HepG2 (cell line): Measurements from ENCODE around the gene PPP1R13B. TPM values are rescaled to one million over a fixed set of nuclear protein-coding genes. Genes with fewer than 3 reads are reported as not detected.

Experiments used
- CBX1 ChIP-seq: IDR thresholded peaks from one replicate; pipeline ENCODE4 v1.6.1; 2016; ENCODE audit warnings: antibody characterized with exemption, low read depth
- E2F2 ChIP-seq: sonication (generic); formaldehyde crosslinking; IDR thresholded peaks from 2 replicates; pipeline ENCODE4 v1.4.0; 2020; ENCODE audit warnings: missing genetic modification reagents, borderline replicate concordance
- MATR3 ChIP-seq: sonication (generic); formaldehyde crosslinking; IDR thresholded peaks from 2 replicates; pipeline ENCODE4 v1.4.0; 2020; ENCODE audit warnings: missing genetic modification reagents
- PLSCR1 ChIP-seq: sonication (generic); formaldehyde crosslinking; IDR thresholded peaks from 2 replicates; pipeline ENCODE4 v1.5.0; 2020; ENCODE audit warnings: missing genetic modification reagents, mild to moderate bottlenecking, borderline replicate concordance
- PRDM15 ChIP-seq: sonication (generic); formaldehyde crosslinking; IDR thresholded peaks from 2 replicates; pipeline ENCODE4 v1.4.0; 2020; ENCODE audit warnings: missing genetic modification reagents
- SP140L ChIP-seq: sonication (generic); formaldehyde crosslinking; IDR thresholded peaks from 2 replicates; pipeline ENCODE4 v1.4.0; 2020; ENCODE audit warnings: missing genetic modification reagents, borderline replicate concordance
- SSRP1 ChIP-seq: IDR thresholded peaks from 2 replicates; pipeline ENCODE4 v1.6.1; 2016; ENCODE audit warnings: control low read depth
- TCF7 ChIP-seq: sonication (generic); IDR thresholded peaks from 2 replicates; pipeline ENCODE4 v1.6.1; 2016; ENCODE audit warnings: antibody characterized with exemption, low read depth
- USF2 ChIP-seq, 2 experiments: sonication (generic) in 1 of 2; formaldehyde crosslinking in 1 of 2; IDR thresholded peaks; 2 replicates each; pipeline versions ENCODE4 v1.5.1 to v1.6.1; 2011 to 2020; ENCODE audit warnings: borderline replicate concordance in 1 of 2, low read depth in 1 of 2, low read length in 1 of 2, mild to moderate bottlenecking in 1 of 2, missing genetic modification reagents in 1 of 2, moderate library complexity in 1 of 2
- ZBTB1 ChIP-seq: sonication (generic); formaldehyde crosslinking; IDR thresholded peaks from 2 replicates; pipeline ENCODE4 v1.4.0; 2020; ENCODE audit warnings: missing genetic modification reagents, borderline replicate concordance
- ZBTB20 ChIP-seq: sonication (generic); formaldehyde crosslinking; IDR thresholded peaks from 2 replicates; pipeline ENCODE4 v1.8.1; 2023; ENCODE audit warnings: missing genetic modification reagents, low read depth, mild to moderate bottlenecking, borderline replicate concordance
- ZNF136 ChIP-seq: sonication (generic); formaldehyde crosslinking; IDR thresholded peaks from 2 replicates; pipeline ENCODE4 v1.8.1; 2022; ENCODE audit warnings: low read depth, mild to moderate bottlenecking, moderate library complexity, missing genetic modification reagents
- ZNF24 ChIP-seq: fragments of 450-650 bp; IDR thresholded peaks from 2 replicates; pipeline ENCODE4 v1.6.1; 2017; ENCODE audit warnings: antibody characterized with exemption, mild to moderate bottlenecking
- ZNF615 ChIP-seq: sonication (generic); formaldehyde crosslinking; IDR thresholded peaks from 2 replicates; pipeline ENCODE4 v1.5.0; 2020; ENCODE audit warnings: mild to moderate bottlenecking, missing genetic modification reagents, borderline replicate concordance
- ZNF788 ChIP-seq: sonication (generic); formaldehyde crosslinking; IDR thresholded peaks from 2 replicates; pipeline ENCODE4 v1.5.0; 2020; ENCODE audit warnings: mild to moderate bottlenecking, missing genetic modification reagents, borderline replicate concordance
- ZNF841 ChIP-seq: sonication (generic); formaldehyde crosslinking; IDR thresholded peaks from 2 replicates; pipeline ENCODE4 v1.8.1; 2023; ENCODE audit warnings: missing genetic modification reagents, borderline replicate concordance
- polyA plus RNA-seq, 8 experiments: library from polyadenylated mRNA; depleted of rRNA in 3 of 8; stranded (reverse) in 7 of 8; unstranded in 1 of 8; fragments of >200 nt; fragmentation: Illumina TruSeq in 4 of 8; extraction: Trizol in 4 of 8; gene quantifications; 2 replicates each; pipeline versions ENCODE4 v1.2.1 to v1.2.3, GENCODE V29; 2011 to 2016; ENCODE audit warnings: low read depth in 4 of 8, missing spikeins in 1 of 8, mixed read lengths in 1 of 8; ENCODE audit not compliant: insufficient read depth in 1 of 8
- total RNA-seq, 5 experiments: library from RNA; depleted of rRNA; stranded (reverse); fragments of >200 nt; fragmentation: Illumina TruSeq; extraction: Trizol; gene quantifications; 2 replicates each; pipeline ENCODE4 v1.2.3, GENCODE V29; 2016; ENCODE audit warnings: low read depth in 1 of 5

The PPP1R13B gene
- total and polyA plus RNA-seq, 2 of the 13 experiments (the other 11 are each of a cell fraction or from before 2014, with no cell fraction given) = 4.6 to 9.4 TPM

GRCh38 chr14:103881268-103882201 lies 34.2 kb upstream of the PPP1R13B start (continued):
- TF ChIP-seq PRDM15 (CRISPR knock-in tag) = peak; percentile 73; the same call in 1 of the 2 replicates
- no peak for TF ChIP-seq E2F2 (CRISPR knock-in tag)
- TF ChIP-seq USF2 (IDR thresholded peaks at IDR 0.05; ENCODE audit: low read depth, low read length) = no peak
- peak; percentile 53; the same call in 1 of the 2 replicates for TF ChIP-seq USF2 (CRISPR knock-in tag; IDR thresholded peaks at IDR 0.05; ENCODE audit: borderline replicate concordance)
- TF ChIP-seq ZNF136 (CRISPR knock-in tag) = peak; percentile 87; the same call in 1 of the 2 replicates
- TF ChIP-seq SSRP1 (CRISPR knock-in tag) = peak; percentile 61; the same call in 1 of the 2 replicates
- peak; percentile 96 for TF ChIP-seq ZNF841 (CRISPR knock-in tag)
- peak; percentile 57; the same call in 1 of the 2 replicates for TF ChIP-seq ZNF615 (CRISPR knock-in tag)
- TF ChIP-seq MATR3 (CRISPR knock-in tag) = no peak
- peak; percentile 96 for TF ChIP-seq ZBTB20 (CRISPR knock-in tag)
- no peak for TF ChIP-seq ZBTB1 (CRISPR knock-in tag)
- TF ChIP-seq SP140L (CRISPR knock-in tag) = 0 out of 2 replicates have a peak, but pooled peaks have one; percentile 30
- TF ChIP-seq PLSCR1 (CRISPR knock-in tag) = no peak
- TF ChIP-seq TCF7 = no peak; the same call in 1 of the 2 replicates
- TF ChIP-seq ZNF788 = peak; percentile 98
- TF ChIP-seq CBX1 = peak; percentile 64
- TF ChIP-seq ZNF24 = no peak
